Adrenal gland (tissue), 5 donors: Measurements from ENCODE around the gene MAS1L.

ENCODE experiments used
- CTCF ChIP-seq, 6 experiments: fragments of 450-650 bp in 4 of 6; fragments of 200-600 bp in 2 of 6; sonication (generic) in 1 of 6; IDR thresholded peaks; 1 replicate in 5 of 6; 2 replicates in 1 of 6; pipeline versions ENCODE4 v1.5.1 to v1.8.0; 2016 to 2021; ENCODE audit warnings: antibody characterized with exemption in 6 of 6, mild to moderate bottlenecking in 2 of 6, moderate library complexity in 1 of 6
- POLR2A ChIP-seq, 2 donors: fragments of 450-650 bp; IDR thresholded peaks; one replicate each; pipeline ENCODE4 v1.6.1; 2017; ENCODE audit warnings: antibody characterized with exemption in 2 of 2, mild to moderate bottlenecking in 2 of 2, moderate library complexity in 1 of 2
- donor health status: DM: no; HTN: no; CAD: no.

- TF ChIP-seq CTCF (IDR thresholded peaks at IDR 0.05) (no peak), POLR2A (IDR thresholded peaks at IDR 0.05) (no peak)
Measured at GRCh38 chr6:29499704-29500103, 11.9 kb upstream of the MAS1L start.
